Measurements from ENCODE around the gene LRIG1. TPM values are rescaled to one million over a fixed set of nuclear protein-coding genes. Genes with fewer than 3 reads are reported as not detected.

The LRIG1 gene
- polyA plus RNA-seq, 12 donors: 110 to 163 (median 131) TPM; not detected in 1

DNA sequence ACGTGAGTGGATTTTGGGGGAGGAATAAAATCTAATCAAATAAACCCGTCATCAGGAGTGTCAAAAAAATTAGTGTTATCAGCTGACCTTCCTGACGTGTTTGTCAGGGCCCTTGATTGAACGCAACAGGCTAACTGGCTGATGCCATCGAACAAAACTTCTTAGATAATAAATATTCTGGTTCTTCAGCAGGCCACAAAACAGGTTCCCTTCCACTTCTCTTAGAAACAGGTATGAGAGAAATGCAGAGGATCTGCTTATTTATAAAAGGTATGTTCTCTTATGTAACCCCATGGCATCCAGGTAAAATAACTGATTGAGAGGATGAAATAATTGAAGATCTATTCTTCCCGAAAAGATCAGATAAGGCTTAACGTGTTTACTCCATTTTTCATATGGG is 7.6 kb upstream of the LRIG1 start:
- DNase-seq: no peak

DNA sequence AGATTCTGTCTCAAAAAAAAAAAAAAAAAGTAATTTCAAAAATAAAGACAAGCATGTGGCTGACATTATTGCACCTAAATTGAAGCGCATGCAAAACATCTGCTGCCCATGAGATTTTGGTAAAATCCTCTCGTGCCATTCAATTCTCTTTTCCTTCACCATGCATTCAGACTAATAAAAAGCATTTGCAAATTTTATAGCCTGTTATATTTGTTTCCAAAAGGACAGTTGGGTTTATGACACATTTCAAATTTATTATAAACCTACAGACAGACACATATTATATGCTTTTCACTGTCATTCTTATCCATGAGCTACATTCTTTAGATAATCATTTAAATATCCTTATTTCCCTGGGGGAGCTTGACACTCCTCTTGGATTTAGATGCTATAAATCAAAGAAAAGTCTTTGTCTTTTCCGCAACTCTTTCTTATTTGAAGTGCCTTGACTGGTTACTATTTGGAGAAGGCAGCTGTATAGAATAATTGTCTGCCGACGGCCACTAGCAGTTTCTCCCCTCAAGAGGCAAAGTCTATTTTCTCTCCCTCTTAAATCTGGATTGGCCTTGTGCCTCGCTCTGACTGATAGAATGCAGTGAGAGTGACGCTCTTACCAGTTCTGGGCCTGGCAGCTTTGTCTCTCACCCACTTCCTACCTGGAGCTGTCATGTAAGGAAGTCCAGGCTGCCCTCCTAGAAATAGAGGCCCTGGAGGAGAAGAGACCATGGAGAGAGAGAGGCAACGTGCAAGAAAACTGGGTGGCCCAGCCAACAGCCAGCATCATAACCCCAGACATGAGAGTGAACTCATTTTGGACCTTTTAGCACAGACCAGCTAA is 6.8 kb upstream of the LRIG1 start:
- DNase-seq: no peak

DNA sequence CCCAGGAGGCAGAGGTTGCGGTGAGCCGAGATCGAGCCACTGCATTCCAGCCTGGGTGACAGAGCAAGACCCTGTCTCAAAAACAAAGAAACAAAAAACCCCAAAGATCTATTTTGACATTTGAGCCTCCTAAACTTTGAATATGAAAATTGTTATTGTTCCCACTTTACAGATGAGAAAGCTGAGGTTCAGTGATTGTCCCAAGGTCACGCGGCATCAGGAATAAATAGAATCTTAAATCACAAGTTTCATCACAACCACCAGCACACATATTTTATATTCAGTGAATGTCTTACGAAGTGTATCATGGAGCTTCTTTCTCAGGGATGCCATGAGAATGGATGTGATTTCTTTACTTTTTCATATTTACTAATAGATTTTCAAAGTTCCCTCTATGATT is 5.3 kb upstream of the LRIG1 start:
- DNase-seq: no peak

DNA sequence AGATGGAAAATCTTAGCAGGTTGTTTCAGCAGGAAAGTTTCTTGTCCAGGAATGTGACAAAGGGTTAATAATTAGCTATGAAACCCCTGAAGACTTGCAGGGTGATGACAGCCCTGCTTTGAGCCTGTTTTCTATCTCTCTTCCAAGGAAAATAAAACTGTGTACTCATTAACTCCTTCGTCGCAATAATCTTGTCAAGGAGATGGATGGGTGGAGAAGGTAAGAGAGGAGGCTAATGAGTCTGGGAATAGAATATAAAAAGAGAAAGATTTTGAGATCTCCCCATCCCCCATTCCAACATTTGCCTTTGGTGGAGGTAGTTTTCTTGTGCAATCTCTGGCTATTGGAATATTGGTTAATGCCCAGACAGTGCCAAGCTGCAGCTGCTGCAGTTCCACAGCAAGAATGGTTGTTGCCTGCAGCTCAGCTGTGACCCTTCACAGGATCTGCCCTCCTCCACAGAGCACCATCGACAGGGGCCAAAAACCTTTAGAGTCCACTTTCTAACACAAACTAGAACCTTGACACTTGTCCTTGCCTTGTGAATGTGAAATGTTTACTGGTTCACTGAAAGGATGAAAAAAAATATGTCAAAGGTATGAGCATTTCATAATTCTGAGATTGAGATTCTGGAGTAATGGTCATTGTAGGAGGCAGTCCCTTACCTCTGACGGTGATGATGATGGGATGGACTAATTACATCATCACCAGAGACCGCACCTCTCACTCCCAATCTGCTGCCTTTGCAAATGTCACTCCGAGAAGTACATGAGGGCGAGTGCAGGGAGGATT is 4.2 kb upstream of the LRIG1 start:
- no peak for DNase-seq

DNA sequence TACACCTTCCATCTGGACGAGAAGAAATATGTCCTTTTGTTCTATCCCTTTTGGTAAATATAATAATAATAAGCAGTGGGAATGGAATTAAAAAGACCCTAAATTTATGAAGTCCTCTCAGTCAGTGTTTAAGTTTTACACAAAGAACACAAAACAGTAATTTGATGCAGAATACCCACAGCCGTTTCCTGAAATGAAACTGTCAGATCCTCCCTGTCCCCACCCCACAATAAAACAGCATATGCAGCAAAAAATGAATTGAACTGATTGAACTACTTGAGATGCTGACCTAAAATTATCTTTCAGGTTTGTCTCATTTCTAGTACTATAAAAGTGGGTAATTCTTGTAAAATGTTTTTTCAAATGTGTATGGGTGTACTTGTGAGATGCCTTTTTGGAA is 2.2 kb upstream of the LRIG1 start:
- DNase-seq: no peak

DNA sequence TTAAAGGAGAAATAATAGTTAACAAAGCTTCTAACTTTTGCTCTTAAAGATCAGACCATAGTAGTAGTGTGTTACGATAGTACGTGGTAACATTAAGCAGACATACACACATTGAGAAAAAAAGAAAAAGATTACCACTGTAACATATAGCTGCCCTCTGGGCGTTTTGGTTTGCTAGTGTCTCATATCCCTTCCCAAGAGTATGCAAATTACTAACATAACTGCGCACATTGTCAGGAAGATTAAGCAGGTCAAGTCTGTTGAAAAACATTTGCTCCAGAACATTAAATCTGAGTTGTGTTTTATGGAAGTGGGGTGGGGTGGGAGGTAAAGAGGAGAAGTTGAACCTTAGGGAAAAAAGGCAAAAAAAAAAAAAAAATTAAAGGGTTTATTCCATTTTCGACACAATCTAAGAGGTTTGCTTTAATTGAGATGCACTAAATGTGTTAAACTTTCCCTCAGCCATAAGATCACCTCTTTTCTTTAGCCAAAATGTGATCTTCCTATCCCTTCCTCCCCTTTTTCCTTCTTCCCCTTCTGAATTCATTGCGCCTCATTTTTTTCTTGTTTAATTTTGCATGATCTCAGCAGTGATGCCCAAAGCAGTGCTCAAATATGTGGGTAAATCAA is 1.5 kb upstream of the LRIG1 start:
- no peak for DNase-seq

DNA sequence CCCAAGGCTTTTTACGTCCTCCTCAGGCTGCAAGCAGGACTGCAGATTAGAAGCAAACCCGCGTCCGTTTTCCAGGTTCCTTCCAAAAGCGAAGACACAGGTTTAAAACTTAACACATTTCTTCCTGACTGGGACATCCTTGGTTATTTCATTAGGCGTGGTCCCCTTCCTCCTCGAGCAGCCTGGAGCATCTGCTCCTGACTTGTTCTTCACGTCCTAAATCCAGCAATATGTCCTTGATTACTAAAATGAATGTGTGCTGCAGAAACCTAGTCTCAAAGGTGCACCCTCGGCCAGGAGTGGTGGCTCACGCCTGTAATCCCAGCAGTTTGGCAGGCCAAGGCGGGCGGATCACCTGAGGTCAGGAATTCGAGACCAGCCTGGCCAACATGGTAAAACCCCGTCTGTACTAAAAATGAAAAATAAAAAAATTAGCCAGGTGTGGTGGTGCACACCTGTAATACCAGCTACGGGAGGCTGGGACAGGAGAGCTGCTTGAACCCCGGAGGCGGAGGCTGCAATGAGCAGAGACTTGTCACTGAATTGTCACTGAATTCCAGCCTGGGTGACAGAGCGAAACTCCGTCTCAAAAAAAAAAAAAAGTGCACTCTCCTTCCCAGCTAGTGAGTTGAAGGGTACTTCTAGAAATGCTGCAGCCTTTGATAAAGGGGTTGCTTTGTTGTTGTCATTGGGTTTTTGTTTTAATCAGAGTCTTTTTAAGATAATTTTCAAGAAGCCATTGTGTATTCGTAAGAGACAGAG is 842 bp upstream of the LRIG1 start:
- no peak for DNase-seq

DNA sequence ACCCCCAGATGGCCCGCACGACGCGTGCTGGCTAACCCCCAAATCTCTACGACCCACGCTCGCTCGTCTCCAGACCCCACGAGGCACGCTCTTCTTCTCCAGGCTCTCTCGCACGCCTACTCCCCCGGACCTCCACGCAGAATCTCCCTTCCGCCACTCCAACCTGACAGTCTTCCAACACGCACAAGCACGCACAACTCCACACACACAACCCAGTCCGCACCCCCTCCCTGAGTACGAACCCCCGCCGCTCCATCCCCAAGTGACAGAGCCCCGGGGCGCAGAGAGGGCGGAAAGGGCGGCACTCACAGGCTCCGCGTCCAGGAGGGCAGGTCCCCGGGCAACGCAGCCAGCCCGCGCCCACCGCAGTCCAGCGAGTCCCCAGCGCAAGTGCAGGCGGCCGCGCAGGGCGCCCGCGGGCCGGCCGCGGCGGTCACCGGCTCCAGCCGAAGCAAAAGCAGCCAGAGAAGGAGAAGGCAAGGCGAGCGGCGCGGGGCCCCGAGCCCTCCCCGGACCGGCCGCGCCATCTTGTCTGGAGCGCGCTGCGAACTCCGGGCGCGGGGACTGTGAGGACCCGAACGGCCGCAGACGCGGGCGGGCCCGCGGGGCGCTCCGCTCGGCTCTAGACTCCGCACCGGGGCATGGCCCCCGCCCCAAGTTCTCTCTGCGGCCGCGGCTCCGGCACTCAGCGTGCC is 794 bp downstream of the LRIG1 start:
- DNase-seq: no peak

DNA sequence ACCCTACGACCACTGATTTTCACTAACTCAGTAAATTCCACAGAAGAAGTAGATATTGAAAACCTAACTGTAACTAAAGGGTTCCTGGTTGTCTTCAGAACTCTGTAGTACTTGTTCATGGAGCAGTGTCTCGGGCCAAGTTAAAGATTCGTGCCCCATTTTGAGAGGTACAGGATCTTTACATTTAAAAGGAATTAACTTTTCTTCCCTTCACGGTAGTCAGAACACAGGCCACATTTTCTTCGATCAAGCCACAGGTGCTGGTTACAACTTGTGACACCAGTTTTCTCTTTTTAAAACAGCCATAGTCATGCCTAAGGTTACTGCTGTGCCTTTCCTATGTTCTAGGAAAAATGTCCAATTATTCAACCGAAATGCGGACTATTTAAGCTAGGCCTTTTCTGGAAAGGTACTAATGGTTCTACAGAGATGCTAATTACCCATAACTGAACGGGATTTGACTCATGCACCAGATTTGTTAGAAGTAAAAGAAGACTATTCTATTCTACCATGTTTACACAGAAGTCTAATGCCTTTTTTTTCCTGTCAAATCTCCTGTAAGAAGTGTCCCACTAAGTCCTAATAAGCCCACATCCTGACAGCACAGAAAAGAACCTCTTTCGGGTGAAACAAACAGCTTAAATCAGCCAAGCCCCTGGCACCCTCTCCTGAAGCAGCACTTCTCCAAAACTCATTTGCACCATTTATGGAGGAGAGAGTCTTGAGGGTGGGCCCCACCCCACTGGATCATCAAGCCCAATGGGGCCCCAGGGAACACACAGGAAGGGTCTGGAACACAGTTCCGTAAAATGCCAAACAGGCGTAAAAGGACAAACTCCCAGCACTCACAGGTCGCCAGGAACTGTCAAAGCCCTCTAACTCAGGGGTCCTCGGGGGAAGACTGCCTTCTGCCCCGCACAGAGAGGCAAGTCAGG is 1.9 kb downstream of the LRIG1 start:
- no peak for DNase-seq

DNA sequence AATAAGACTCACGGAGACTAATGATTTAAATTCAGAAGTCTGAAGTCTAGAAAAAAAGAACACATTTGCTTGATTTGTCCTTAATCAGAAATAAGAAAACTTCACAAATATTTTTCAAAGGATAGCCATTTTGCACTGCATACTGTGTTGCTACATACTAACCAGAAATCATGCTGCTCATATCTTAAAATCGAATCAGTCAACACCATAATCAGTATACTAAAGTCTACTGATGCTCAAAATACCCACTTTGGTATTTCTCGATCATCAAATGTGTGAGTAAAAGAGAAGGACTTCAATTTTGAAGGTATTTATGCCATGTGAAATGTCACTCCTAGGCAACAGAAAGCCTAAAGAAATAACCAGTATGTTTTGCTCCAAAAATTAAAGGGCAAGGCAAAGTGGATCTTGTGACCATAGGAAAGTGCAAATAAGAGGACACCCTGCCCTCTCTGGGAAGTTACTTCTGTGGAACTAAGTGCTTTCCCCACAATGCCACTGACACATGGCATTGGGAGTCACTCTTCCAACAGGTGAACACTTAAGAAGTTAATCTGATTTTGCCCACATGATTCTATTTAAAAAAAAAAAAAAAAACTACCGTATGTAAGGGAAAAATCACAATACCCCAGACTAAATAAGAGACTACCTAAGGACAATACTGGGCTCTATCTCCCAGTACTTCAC is 2.7 kb downstream of the LRIG1 start:
- DNase-seq: no peak

DNA sequence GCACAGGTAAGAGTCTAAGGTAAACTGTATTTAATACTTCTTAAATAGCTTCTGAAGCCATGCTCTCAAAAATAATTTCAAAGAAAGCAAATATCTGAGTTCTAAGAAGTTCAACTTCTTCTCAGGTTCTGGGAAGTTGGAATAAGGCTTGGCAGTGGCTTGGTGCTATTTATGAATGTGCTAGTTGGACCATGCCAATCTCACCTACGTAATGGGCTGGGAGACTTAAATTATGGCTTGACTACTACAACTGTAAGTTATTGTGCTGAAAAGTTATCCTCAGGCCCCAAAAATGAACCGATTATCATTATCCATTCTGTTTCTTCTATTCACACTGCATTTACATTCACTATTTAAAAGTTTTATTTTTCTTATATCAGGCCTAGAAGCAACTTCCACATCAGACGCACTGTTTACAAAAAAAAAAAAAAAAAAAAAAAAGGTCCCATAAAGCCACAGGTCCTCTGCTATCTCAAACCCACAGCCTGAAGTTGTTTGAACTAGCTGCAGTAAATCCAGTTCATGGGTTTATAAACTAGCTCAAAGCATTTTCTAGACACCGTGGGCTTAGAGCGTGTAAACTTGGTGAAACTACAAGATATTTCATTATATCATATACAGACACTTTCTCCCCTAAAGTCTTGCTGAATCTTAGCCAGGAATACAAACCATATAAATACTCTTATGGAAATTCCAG is 3.4 kb downstream of the LRIG1 start:
- no peak for DNase-seq

DNA sequence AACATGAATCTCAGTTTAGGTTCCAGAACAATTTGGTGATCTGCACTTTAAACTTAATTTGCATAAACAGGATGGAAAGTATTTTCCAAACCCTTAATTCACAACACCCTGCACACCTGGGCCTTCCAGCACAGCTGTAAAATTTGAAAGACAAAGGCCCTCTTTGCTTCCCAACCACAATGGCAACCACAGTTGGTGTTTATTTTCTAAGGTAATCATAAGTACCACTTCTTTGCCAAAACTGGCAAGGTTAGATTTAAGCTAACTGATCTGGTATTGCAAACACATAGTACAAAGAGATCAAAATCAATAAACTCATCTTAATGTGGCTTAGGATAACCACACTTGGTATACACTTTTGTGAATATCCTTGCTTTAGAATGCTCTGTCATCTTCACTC is 4.1 kb downstream of the LRIG1 start:
- DNase-seq: no peak

DNA sequence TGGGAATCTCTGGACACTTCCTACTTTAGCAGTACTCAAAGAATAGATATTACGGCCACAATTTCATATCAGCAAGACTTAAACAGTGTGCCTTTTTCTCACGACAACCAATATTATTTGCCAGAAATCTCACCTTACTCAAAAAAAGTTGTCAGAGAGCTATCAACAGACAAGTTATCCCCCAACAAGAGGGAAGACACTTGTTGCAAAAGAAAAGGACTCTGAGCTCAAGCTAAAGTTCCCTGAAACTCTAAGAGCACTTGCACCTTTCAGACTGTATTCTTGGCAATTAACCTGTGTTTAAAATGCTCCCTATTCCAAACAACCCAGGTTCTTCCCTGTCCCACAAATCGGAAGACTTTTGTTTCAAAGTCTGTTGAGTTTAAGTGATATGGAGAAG is 4.5 kb downstream of the LRIG1 start:
- no peak for DNase-seq

DNA sequence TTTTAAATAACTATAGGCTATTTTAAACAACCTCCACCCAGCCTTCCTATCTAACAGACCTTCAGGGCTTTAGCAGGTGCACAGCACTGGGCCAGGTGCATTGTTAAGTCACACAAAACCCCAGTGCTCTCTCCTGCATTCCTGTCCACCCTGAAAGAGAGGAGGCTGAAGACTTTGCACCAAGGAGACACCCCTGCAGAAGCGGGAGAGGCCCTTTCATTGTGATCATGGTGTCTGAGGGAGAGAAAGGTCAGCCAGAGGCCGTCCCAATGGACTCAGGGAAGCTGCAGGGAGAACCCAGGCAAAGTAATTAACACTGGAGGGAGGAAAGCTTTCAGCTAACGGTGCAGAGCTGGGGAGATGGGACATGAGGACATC is 5.2 kb downstream of the LRIG1 start:
- no peak for DNase-seq

DNA sequence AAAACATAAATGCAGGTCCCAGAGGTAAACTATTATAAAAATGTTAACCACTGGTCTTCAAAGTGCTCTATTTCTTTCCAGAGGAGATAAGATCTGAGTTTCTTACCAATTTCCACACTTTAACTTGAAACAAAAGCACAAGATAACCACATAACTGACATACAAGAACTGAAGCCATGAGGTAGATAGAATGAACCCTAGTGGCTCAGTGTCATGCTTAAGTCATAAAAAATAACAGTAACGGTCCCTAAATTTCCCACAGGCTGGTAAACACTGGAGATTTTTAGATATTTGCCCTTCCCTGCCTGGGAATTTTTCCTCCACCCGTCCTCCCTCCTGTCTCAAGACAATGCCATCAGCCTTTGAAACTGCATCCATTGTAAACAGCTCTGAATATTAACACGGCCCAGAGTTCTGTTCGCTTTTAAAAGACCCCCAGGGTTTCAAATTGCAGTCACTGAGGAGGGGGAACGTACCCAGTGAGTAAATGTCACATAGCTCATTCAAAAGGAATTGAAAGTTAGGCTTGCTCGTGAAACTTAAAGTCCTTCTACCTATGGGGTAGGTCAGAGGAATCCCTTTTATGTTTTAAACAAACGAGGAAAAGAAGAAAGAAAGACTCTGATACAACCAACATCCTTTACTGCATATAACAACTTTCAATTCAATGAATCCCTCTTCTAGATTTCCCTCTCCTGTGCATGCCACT is 5.7 kb downstream of the LRIG1 start:
- DNase-seq: no peak

DNA sequence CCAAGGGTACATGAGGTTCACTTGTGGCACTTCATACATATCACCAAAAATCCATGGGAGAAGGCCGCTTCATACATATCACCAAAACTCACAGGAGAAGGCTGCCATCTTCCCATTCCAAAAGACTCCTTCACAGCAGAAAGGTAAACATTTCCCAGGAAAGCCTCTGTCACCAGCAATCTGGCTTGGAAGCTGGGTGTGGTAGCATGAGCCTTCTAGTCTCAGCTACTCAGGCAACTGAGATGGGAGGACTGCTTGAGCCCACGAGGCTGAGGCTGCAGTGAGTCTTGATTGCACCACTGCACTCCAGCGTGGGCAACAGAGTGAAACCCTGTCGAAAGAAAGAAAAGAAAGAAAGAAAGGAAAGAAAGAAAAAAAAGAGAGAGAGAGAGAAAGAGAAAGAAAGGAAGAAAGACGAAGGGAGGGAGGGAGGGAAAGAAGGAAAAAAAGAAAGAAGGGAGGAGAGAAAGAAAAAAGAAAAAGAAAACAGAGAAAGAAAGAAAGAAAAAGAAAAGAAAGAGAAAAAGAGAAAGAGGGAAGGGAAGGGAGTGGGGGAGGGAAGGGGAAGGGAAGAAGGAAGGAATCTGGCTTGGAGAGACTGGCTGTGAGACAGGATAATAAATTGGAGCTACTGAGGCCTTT is 7.2 kb downstream of the LRIG1 start:
- no peak for DNase-seq

DNA sequence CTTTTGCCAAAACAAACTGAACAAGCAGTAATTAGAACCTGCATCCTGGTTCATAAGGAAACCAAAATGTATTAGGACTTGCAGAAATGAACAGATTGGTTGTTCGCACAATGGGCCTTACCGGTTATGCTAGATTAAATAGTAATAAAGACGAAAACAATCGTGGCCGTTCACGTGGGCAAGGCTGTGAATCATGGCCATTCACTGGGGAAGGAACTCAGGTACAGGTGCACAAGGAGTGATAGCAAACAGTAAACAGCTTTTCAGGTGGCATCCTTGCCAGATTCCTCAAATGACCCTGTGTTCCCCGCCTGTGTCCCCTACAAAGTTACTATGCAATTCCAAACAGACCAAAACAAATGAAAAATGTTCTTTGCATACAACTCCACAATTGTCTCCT is 8.2 kb downstream of the LRIG1 start:
- no peak for DNase-seq

DNA sequence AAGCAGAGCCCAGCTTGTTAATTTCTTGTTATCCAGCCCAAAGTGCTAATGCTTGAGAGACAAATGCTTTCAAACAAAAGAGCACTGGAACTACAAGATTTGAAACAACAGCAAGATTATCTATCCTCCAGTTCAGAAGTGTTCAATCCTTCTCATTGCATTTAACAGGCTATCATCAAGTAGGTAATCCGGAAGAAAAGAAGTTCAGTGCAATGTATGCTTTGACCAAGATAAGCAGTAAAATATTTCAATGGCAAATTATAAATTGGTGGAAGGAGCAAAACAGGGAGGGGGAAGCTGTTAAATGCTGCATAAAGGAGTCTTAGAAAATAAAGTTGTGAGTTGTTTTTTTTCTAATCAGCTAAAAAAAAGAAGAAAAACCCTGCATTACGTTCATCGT is 8.8 kb downstream of the LRIG1 start:
- no peak for DNase-seq

Data from muscle of arm (tissue), 12 donors.